Lower leg skin (tissue), 3 donors: ENCODE results near the gene UBASH3B.

Source experiments
- CTCF ChIP-seq, 3 donors: fragments of 450-650 bp; IDR thresholded peaks; one replicate each; pipeline ENCODE4 v1.5.1; 2016; ENCODE audit warnings: antibody characterized with exemption in 3 of 3, mild to moderate bottlenecking in 3 of 3, moderate library complexity in 2 of 3
- POLR2A ChIP-seq, 2 donors: fragments of 450-650 bp; IDR thresholded peaks; one replicate each; pipeline ENCODE4 v1.6.1; 2016 to 2017; ENCODE audit warnings: antibody characterized with exemption in 2 of 2, mild to moderate bottlenecking in 1 of 2, moderate library complexity in 1 of 2

GRCh38 chr11:122665861-122666260, 10.3 kb downstream of the UBASH3B start:
- TF ChIP-seq CTCF (IDR thresholded peaks at IDR 0.05) (no peak), POLR2A (IDR thresholded peaks at IDR 0.05) (no peak)
